SU-DHL-6 (cell line): ENCODE data around the gene C5AR1.

Experiments used
- EZH2phosphoT487 ChIP-seq: fragments of 200-600 bp; sonication (generic), shearing (Covaris generic); conservative IDR thresholded peaks from 2 replicates; pipeline ENCODE4 v1.6.1; 2018; ENCODE audit warnings: mild to moderate bottlenecking, antibody characterized with exemption, low read length, moderate library complexity, mixed read lengths
- TF ChIP-seq, protein P1 (sequence below): fragments of 200-600 bp; sonication (generic); IDR thresholded peaks from one replicate; pipeline ENCODE4 v1.5.1; 2017; ENCODE audit warnings: antibody characterized with exemption, mild to moderate bottlenecking, low read length, moderate library complexity; ENCODE audit not compliant: insufficient read depth, poor library complexity, severe bottlenecking

DNA sequence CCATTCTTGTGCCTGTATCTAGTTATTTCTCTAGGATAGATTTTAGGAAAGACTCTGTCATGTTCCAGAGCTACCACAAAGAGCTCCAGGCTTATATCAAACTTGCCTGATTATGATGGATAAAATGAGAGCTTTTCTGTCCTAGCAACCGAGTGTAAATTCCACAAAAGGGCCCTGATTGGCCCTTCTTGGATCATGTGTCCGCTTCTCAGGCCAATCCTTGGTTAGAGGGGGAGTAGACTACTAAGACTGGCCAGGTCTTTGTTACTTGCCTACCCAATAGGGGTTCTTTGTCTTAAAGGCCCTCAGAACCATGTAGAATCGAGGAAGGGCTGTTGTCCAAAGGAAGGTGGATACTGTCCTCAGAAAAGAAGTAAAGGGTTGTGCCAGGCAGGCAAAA, 41.9 kb downstream of the C5AR1 start:
- TF ChIP-seq, protein P1, sequence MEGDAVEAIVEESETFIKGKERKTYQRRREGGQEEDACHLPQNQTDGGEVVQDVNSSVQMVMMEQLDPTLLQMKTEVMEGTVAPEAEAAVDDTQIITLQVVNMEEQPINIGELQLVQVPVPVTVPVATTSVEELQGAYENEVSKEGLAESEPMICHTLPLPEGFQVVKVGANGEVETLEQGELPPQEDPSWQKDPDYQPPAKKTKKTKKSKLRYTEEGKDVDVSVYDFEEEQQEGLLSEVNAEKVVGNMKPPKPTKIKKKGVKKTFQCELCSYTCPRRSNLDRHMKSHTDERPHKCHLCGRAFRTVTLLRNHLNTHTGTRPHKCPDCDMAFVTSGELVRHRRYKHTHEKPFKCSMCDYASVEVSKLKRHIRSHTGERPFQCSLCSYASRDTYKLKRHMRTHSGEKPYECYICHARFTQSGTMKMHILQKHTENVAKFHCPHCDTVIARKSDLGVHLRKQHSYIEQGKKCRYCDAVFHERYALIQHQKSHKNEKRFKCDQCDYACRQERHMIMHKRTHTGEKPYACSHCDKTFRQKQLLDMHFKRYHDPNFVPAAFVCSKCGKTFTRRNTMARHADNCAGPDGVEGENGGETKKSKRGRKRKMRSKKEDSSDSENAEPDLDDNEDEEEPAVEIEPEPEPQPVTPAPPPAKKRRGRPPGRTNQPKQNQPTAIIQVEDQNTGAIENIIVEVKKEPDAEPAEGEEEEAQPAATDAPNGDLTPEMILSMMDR = no peak
- no peak for TF ChIP-seq EZH2phosphoT487
